ENCODE measurements around the gene KCNJ2. TPM values are rescaled to one million over a fixed set of nuclear protein-coding genes. Genes with fewer than 3 reads are reported as not detected.

The KCNJ2 gene
- polyA plus RNA-seq, 1 donor from 2014 or later: 2.3 TPM

DNA sequence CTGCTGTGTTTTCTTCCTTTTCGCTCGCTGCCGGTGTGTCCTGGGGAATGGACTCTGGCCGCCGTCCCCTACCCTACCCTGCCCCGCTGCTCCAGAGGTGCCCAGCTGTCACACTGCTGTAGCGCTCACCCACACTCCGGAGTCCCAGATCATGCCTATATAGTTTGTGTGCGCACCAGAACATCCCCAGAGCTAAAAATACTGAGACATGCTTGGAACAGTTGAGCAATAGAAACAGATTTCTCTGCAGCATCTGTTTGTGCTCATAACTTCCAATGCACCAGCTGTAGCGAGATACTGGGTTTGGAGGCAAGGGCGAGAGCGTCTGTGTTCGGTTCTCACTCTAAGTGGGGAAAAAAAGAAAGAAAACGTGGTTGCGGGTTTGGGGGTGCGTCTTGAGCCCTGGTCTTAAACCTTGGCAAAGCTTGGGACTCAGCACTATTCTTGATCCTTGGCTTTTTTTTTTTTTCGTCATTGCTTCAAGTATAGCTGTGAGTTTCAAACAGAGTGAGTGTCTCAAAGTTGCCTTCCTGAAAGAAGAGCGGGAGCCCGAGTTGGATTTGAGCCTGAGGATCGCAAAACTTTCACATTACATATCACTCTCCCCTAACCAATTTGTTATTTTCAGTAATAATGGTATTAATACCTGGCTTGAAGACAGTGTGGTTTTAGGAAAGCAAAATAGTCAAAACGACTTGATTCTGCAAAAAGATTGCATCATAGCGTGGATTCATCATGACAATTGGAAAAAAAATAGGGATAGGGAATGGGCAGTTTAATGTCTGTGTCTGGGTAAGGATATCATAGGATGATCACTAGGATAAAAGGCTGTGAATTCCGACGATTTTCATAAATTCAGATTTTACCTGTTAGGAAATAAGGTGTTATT, 621 bp downstream of the KCNJ2 start:
- Histone ChIP-seq H3K4me2 (ENCODE audit: low read length) (peak overlapping the region; percentile 71), H3K79me2 (replicated peaks; ENCODE audit: insufficient read depth, low read length) (peaks cover 7% of the 10 kb centered on the region), H3K9ac (ENCODE audit: low read length) (peak overlapping the region; percentile 69), H3K27ac (ENCODE audit: low read length) (no peak overlapping the region), H3K9me2 (ENCODE audit: insufficient read depth, low read length) (no peaks in the 10 kb centered on the region), H3F3A (ENCODE audit: insufficient read depth, low read length, poor library complexity, severe bottlenecking) (no peaks in the 10 kb centered on the region), H3K4me3 (ENCODE audit: low read length) (peak overlapping the region; percentile 84), H3K27me3 (ENCODE audit: insufficient read depth, low read depth, low read length) (peaks cover 23% of the 10 kb centered on the region), H3K36me3 (ENCODE audit: insufficient read depth, low read length) (no peaks in the 10 kb centered on the region), H2AFZ (ENCODE audit: low read depth, low read length) (peak overlapping the region; percentile 8), H4K20me1 (ENCODE audit: insufficient read depth) (no peaks in the 10 kb centered on the region), H3K9me3 (ENCODE audit: low read length) (no peaks in the 10 kb centered on the region)
- TF ChIP-seq SMC3 (conservative IDR thresholded peaks at IDR 0.05; ENCODE audit: poor library complexity) (no peak), MXI1 (conservative IDR thresholded peaks at IDR 0.05; ENCODE audit: poor library complexity, severe bottlenecking) (peak; percentile 61)

DNA sequence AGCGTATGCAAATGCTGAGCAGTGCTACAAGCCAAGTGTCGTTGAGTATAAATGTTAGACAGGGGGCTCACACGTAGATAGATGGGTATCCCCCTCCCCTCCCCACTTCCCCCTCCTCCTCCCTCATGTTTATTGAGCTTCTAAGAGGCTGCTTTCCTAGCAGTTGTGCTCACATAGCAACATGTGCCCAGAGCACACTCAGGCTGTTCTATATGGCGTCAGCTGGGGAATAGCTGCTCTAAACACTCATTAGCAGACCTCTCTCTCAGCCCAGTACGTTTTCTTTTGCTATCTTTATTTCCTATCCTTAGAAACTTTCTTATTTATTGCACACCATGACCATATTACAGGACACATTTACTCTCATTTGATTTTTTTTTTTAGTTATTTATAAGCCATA, 1.8 kb downstream of the KCNJ2 start:
- Histone ChIP-seq H4K20me1 (ENCODE audit: insufficient read depth) (no peaks in the 10 kb centered on the region), H3K36me3 (ENCODE audit: insufficient read depth, low read length) (peaks cover 6% of the 10 kb centered on the region), H3K9me2 (ENCODE audit: insufficient read depth, low read length) (no peaks in the 10 kb centered on the region), H3K27me3 (ENCODE audit: insufficient read depth, low read depth, low read length) (peaks cover 23% of the 10 kb centered on the region), H3K27ac (ENCODE audit: low read length) (no peak overlapping the region), H3K4me2 (ENCODE audit: low read length) (no peak overlapping the region), H3F3A (ENCODE audit: insufficient read depth, low read length, poor library complexity, severe bottlenecking) (no peaks in the 10 kb centered on the region), H2AFZ (ENCODE audit: low read depth, low read length) (no peak overlapping the region), H3K9me3 (ENCODE audit: low read length) (no peaks in the 10 kb centered on the region), H3K4me3 (ENCODE audit: low read length) (peak overlapping the region; percentile 84), H3K9ac (ENCODE audit: low read length) (no peak overlapping the region), H3K79me2 (replicated peaks; ENCODE audit: insufficient read depth, low read length) (peaks cover 7% of the 10 kb centered on the region)
- TF ChIP-seq RAD21 (conservative IDR thresholded peaks at IDR 0.05): no peak
- TF ChIP-seq, protein P1, sequence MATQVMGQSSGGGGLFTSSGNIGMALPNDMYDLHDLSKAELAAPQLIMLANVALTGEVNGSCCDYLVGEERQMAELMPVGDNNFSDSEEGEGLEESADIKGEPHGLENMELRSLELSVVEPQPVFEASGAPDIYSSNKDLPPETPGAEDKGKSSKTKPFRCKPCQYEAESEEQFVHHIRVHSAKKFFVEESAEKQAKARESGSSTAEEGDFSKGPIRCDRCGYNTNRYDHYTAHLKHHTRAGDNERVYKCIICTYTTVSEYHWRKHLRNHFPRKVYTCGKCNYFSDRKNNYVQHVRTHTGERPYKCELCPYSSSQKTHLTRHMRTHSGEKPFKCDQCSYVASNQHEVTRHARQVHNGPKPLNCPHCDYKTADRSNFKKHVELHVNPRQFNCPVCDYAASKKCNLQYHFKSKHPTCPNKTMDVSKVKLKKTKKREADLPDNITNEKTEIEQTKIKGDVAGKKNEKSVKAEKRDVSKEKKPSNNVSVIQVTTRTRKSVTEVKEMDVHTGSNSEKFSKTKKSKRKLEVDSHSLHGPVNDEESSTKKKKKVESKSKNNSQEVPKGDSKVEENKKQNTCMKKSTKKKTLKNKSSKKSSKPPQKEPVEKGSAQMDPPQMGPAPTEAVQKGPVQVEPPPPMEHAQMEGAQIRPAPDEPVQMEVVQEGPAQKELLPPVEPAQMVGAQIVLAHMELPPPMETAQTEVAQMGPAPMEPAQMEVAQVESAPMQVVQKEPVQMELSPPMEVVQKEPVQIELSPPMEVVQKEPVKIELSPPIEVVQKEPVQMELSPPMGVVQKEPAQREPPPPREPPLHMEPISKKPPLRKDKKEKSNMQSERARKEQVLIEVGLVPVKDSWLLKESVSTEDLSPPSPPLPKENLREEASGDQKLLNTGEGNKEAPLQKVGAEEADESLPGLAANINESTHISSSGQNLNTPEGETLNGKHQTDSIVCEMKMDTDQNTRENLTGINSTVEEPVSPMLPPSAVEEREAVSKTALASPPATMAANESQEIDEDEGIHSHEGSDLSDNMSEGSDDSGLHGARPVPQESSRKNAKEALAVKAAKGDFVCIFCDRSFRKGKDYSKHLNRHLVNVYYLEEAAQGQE (IDR thresholded peaks at IDR 0.05; ENCODE audit: borderline replicate concordance): no peak
- no peak for TF ChIP-seq TAF1 (IDR thresholded peaks at IDR 0.05; ENCODE audit: low read depth)
- TF ChIP-seq, protein P2, sequence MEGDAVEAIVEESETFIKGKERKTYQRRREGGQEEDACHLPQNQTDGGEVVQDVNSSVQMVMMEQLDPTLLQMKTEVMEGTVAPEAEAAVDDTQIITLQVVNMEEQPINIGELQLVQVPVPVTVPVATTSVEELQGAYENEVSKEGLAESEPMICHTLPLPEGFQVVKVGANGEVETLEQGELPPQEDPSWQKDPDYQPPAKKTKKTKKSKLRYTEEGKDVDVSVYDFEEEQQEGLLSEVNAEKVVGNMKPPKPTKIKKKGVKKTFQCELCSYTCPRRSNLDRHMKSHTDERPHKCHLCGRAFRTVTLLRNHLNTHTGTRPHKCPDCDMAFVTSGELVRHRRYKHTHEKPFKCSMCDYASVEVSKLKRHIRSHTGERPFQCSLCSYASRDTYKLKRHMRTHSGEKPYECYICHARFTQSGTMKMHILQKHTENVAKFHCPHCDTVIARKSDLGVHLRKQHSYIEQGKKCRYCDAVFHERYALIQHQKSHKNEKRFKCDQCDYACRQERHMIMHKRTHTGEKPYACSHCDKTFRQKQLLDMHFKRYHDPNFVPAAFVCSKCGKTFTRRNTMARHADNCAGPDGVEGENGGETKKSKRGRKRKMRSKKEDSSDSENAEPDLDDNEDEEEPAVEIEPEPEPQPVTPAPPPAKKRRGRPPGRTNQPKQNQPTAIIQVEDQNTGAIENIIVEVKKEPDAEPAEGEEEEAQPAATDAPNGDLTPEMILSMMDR (IDR thresholded peaks at IDR 0.05; ENCODE audit: poor library complexity, severe bottlenecking): no peak
- no peak for TF ChIP-seq MXI1 (conservative IDR thresholded peaks at IDR 0.05; ENCODE audit: poor library complexity, severe bottlenecking)
- no peak for TF ChIP-seq EP300 (conservative IDR thresholded peaks at IDR 0.05; ENCODE audit: poor library complexity, severe bottlenecking)
- no peak for TF ChIP-seq SMC3 (conservative IDR thresholded peaks at IDR 0.05; ENCODE audit: poor library complexity)
- no peak for TF ChIP-seq EZH2 (IDR thresholded peaks at IDR 0.05; ENCODE audit: borderline replicate concordance, insufficient read depth, low read length, poor library complexity, severe bottlenecking)
- TF ChIP-seq POLR2AphosphoS5 (IDR thresholded peaks at IDR 0.05): no peak
